Adrenal gland (tissue), 12 donors: ENCODE measurements around the gene CHTF18. TPM values are rescaled to one million over a fixed set of nuclear protein-coding genes. Genes with fewer than 3 reads are reported as not detected.

Experiments
- DNase-seq, 7 donors: peaks; one replicate each; pipeline ENCODE4 v3.0.0-alpha.2; 2019 to 2020
- H3K27ac ChIP-seq, 5 donors: fragments of 200-600 bp; sonication (generic) in 4 of 5; 1 replicate in 3 of 5; 2 replicates in 2 of 5; pipeline versions ENCODE4 v1.5.1 to v1.8.0; 2016 to 2020; ENCODE audit warnings: mild to moderate bottlenecking in 1 of 5
- H3K27me3 ChIP-seq: fragments of 200-600 bp; 2 replicates; pipeline ENCODE4 v1.8.0; 2021
- H3K36me3 ChIP-seq, 2 donors: fragments of 200-600 bp; replicated peaks in 1 of 2; 1 replicate in 1 of 2; 2 replicates in 1 of 2; pipeline versions ENCODE4 v1.5.1 to v1.8.0; 2018 to 2022
- H3K4me1 ChIP-seq, 2 donors: fragments of 200-600 bp; replicated peaks in 1 of 2; 1 replicate in 1 of 2; 2 replicates in 1 of 2; pipeline versions ENCODE4 v1.5.1 to v1.8.0; 2018 to 2021
- H3K4me3 ChIP-seq, 4 donors: fragments of 200-600 bp; sonication (generic) in 3 of 4; one replicate each; pipeline ENCODE4 v1.5.1; 2016 to 2018
- H3K9me3 ChIP-seq, 3 donors: fragments of 200-600 bp; sonication (generic) in 1 of 3; replicated peaks in 1 of 3; 1 replicate in 2 of 3; 2 replicates in 1 of 3; pipeline versions ENCODE4 v1.5.1 to v1.8.0; 2016 to 2021
- POLR2A ChIP-seq, 2 donors: fragments of 450-650 bp; IDR thresholded peaks; one replicate each; pipeline ENCODE4 v1.6.1; 2017; ENCODE audit warnings: antibody characterized with exemption in 2 of 2, mild to moderate bottlenecking in 2 of 2, moderate library complexity in 1 of 2
- WGBS, 4 donors: extraction: QIAGEN DNeasy Blood & Tissue Kit in 2 of 4; methylation state at CpG; one replicate each; pipeline versions ENCODE4 v1.1.5 to v1.1.7; 2013 to 2017; 5-methylcytosine and 5-hydroxymethylcytosine counted together
- intact Hi-C, 2 donors: fragments of 100-400 bp; cut with DNase I; formaldehyde crosslinking; loops; one replicate each; pipeline versions ENCODE4 v1.14.1 to v1.15.0; 2022 to 2023
- polyA plus RNA-seq, 3 donors: library from polyadenylated mRNA; stranded (reverse); fragments of 200-250 nt in 2 of 3; fragments of 350-450 nt in 1 of 3; fragmentation: Illumina TruSeq in 1 of 3; extraction: RNeasy Lipid Tissue Mini Kit (QIAGEN cat#74804) in 1 of 3; gene quantifications; one replicate each; pipeline ENCODE4 v1.2.3, GENCODE V29; 2013 to 2014
- total RNA-seq, 9 donors: library from RNA; depleted of rRNA in 4 of 9; stranded (reverse); fragments of >200 nt in 4 of 9; fragments of 120-200 nt in 1 of 9; fragmentation: NEBNext Ultra II Directional in 1 of 9; extraction: Animal tissue kit (Norgen Biotek cat#: 25700) in 1 of 9; gene quantifications; one replicate each; pipeline versions ENCODE4 v1.1.0 to v1.2.4, GENCODE V29; 2013 to 2023
- TF ChIP-seq, protein P1 (sequence below), 6 experiments: fragments of 450-650 bp in 4 of 6; fragments of 200-600 bp in 2 of 6; sonication (generic) in 1 of 6; IDR thresholded peaks; 1 replicate in 5 of 6; 2 replicates in 1 of 6; pipeline versions ENCODE4 v1.5.1 to v1.8.0; 2016 to 2021; ENCODE audit warnings: antibody characterized with exemption in 6 of 6, mild to moderate bottlenecking in 2 of 6, moderate library complexity in 1 of 6
- donor health status: healthy with polysubstance abuse.
- donor health status: Bipolar disorder and iron deficiency.
- donor health status: DM: yes; HTN: yes; CAD: no.
- donor health status: DM: no; HTN: no; CAD: no.
- donor health status: DM: no; HTN: no; CAD: no.
- donor health status: DM: yes; HTN: yes; CAD: no.

Gene CHTF18
- total and polyA plus RNA-seq, 12 donors: 0.29 to 69.8 (median 11.4) TPM

DNA sequence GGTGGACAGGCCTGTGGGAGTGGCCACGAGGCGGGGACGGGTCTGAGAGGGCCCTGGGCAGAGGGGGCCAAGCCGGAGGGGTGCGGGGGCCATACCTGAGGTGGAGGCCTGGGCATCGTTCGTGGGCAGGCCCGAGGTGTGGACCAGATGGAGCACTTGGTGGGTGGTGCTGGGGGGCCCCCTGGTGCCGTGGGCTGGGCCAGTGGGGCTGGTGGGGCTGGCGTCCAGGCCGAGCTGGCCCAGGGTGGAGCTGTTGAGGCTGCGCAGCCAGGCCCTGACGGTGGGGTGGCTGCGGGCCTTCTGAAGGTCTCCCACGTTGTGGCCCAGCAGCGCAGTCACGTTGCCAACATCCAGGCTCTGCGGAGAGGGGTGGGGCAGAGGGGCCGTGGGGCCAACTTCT lies 18.5 kb upstream of the CHTF18 start:
- WGBS, 4 donors: 40 to 90% (median 78%) methylated on average over 4 to 19 of the region's 19 CpGs
- intact Hi-C loops: no loop called here

DNA sequence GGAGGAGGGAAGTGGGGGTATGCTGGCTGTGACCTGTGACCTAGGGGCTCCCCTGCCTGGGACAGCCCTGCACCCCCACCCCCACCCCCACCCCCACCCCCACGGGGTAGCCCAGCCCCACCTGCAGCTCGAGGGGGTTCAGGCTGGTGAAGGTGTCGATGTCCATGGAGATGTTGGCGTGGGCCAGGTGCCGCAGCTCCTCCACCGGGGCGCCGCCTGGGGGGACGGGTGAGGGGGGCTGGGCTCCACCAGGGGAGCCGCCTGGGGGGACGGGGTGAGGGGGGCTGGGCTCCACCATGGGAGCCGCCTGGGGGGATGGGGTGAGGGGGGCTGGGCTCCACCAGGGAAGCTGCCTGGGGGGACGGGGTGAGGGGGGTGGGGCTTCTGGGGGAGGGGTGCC lies 18.0 kb upstream of the CHTF18 start:
- H3K4me3 ChIP-seq: no peak overlapping the region
- no peaks in the 10 kb centered on the region for H3K36me3 ChIP-seq
- WGBS, 4 donors: 40 to 72% (median 72%) methylated on average over 1 to 12 of the region's 13 CpGs; no CpG with 5 or more reads in 1 of the 4 donors
- H3K27me3 ChIP-seq: no peaks in the 10 kb centered on the region
- DNase-seq: no peak
- no peak overlapping the region for H3K27ac ChIP-seq
- H3K4me1 ChIP-seq: no peaks in the 10 kb centered on the region
- intact Hi-C loops: no loop called here
- H3K9me3 ChIP-seq: no peaks in the 10 kb centered on the region
- TF ChIP-seq, protein P1, sequence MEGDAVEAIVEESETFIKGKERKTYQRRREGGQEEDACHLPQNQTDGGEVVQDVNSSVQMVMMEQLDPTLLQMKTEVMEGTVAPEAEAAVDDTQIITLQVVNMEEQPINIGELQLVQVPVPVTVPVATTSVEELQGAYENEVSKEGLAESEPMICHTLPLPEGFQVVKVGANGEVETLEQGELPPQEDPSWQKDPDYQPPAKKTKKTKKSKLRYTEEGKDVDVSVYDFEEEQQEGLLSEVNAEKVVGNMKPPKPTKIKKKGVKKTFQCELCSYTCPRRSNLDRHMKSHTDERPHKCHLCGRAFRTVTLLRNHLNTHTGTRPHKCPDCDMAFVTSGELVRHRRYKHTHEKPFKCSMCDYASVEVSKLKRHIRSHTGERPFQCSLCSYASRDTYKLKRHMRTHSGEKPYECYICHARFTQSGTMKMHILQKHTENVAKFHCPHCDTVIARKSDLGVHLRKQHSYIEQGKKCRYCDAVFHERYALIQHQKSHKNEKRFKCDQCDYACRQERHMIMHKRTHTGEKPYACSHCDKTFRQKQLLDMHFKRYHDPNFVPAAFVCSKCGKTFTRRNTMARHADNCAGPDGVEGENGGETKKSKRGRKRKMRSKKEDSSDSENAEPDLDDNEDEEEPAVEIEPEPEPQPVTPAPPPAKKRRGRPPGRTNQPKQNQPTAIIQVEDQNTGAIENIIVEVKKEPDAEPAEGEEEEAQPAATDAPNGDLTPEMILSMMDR (IDR thresholded peaks at IDR 0.05): no peak
- TF ChIP-seq POLR2A (IDR thresholded peaks at IDR 0.05): no peak

More for the DNA sequence above, 18.5 kb upstream of the CHTF18 start:
- Histone ChIP-seq H3K27ac (no peak overlapping the region), H3K4me1 (no peaks in the 10 kb centered on the region), H3K4me3 (no peak overlapping the region), H3K27me3 (no peaks in the 10 kb centered on the region), H3K9me3 (no peaks in the 10 kb centered on the region), H3K36me3 (no peaks in the 10 kb centered on the region)
- TF ChIP-seq, protein P1 (IDR thresholded peaks at IDR 0.05): no peak
- TF ChIP-seq POLR2A (IDR thresholded peaks at IDR 0.05): no peak
- no peak for DNase-seq

DNA sequence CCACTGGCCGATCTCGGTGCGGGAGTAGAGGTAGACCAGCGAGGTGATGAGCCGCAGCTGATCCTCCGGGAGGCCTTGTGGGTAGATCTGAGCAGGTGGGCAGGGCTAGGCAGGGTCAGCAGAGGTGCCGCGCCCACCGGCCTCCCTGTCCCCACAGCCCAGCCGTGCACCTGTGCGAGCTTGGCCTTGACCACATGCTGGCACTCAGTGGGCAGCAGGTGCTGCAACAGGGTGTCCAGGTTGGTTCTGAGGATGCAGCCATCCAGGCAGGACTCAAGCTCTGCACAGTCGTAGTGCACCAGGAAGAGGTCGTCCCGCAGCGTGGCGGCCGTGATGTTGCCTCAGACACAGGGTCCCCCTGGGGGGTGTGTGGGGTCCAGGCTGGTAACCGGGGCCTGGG lies 15.5 kb upstream of the CHTF18 start:
- Histone ChIP-seq H3K4me3 (no peak overlapping the region), H3K27ac (no peak overlapping the region), H3K4me1 (no peaks in the 10 kb centered on the region), H3K9me3 (no peaks in the 10 kb centered on the region), H3K36me3 (no peaks in the 10 kb centered on the region), H3K27me3 (no peaks in the 10 kb centered on the region)
- TF ChIP-seq, protein P1 (IDR thresholded peaks at IDR 0.05): no peak
- TF ChIP-seq POLR2A (IDR thresholded peaks at IDR 0.05): no peak
- no peak for DNase-seq
- intact Hi-C loops: no loop called here
- WGBS, 4 donors: 82 to 95% (median 87%) methylated on average over 6 to 18 of the region's 18 CpGs

DNA sequence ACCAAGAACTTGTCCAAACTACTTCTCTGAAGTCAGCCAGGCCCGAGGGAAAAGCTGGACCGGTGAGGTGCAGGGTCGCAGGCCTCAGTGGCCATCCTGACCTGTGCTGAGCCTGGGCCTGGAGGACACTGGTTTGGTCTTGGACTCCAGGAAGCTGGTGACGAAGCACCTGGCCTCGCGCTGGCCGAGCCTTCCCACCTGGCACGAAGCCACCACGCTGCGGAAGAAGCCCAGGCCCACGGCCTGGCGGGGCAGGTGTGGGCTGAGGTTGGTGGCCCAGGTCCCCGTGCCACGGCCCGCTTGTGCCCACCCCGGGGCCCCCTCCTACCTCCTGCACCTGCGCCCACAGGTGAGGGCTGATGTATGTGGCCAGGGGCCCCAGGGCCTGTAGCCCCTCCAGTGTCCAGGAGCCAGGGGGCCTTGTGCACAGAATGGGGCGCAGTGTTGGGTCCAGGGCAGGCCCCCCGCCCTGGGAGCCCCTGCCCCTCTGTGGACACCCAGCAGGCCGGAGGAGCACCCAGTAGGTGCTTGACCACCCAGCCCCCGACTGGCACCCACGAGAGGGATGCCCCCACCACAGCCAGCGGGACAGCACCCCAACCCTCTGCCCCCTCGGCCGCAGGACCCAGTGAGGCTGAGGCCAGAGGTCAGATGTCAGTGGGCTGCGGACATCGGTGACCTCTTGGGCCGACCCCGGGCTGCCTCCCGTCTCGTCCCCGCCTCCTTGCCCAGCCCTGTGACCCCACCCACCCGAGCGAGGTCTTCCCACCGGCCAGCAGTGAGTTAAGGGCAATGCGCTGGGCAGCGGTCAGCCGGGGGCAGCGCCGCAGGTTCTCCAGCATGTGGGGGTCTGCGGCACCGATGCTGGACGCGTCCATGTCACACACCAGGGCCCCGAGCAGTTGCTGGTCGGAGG lies 14.1 kb upstream of the CHTF18 start:
- TF ChIP-seq POLR2A (IDR thresholded peaks at IDR 0.05): no peak
- TF ChIP-seq, protein P1 (IDR thresholded peaks at IDR 0.05): no peak
- Histone ChIP-seq H3K27ac (no peak overlapping the region), H3K9me3 (no peaks in the 10 kb centered on the region), H3K36me3 (no peaks in the 10 kb centered on the region), H3K4me1 (no peaks in the 10 kb centered on the region), H3K4me3 (no peak overlapping the region), H3K27me3 (peaks cover 4% of the 10 kb centered on the region)
- no peak for DNase-seq
- 71 to 80% (median 79%) methylated on average over 2 to 46 of the region's 46 CpGs for WGBS, 4 donors
- intact Hi-C loops: no loop called here
